Lower leg skin (tissue), 3 donors: ENCODE data around the gene PHF21A.

ENCODE experiments used
- POLR2A ChIP-seq, 2 donors: fragments of 450-650 bp; IDR thresholded peaks; one replicate each; pipeline ENCODE4 v1.6.1; 2016 to 2017; ENCODE audit warnings: antibody characterized with exemption in 2 of 2, mild to moderate bottlenecking in 1 of 2, moderate library complexity in 1 of 2
- TF ChIP-seq, protein P1 (sequence below), 3 donors: fragments of 450-650 bp; IDR thresholded peaks; one replicate each; pipeline ENCODE4 v1.5.1; 2016; ENCODE audit warnings: antibody characterized with exemption in 3 of 3, mild to moderate bottlenecking in 3 of 3, moderate library complexity in 2 of 3

DNA sequence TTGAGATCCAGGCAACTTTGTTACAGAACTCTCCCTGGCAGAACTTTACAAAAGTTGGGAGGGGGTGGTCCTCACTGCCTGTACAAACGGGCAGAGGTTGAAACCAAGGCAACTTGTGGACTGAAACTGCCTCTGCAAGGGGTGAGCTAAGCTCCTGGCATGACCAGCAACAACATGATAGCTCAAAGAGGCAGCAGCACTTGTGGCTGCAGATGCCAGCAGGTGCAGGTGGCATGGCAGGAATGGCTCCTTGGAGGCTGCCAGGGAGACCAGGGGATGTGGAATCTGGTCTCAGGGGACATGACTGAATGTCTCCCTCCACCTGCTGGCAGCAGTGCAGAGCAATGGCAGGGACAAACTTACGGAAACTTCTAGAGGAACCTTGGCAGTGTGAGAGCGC lies 38.8 kb upstream of the PHF21A start:
- TF ChIP-seq, protein P1, sequence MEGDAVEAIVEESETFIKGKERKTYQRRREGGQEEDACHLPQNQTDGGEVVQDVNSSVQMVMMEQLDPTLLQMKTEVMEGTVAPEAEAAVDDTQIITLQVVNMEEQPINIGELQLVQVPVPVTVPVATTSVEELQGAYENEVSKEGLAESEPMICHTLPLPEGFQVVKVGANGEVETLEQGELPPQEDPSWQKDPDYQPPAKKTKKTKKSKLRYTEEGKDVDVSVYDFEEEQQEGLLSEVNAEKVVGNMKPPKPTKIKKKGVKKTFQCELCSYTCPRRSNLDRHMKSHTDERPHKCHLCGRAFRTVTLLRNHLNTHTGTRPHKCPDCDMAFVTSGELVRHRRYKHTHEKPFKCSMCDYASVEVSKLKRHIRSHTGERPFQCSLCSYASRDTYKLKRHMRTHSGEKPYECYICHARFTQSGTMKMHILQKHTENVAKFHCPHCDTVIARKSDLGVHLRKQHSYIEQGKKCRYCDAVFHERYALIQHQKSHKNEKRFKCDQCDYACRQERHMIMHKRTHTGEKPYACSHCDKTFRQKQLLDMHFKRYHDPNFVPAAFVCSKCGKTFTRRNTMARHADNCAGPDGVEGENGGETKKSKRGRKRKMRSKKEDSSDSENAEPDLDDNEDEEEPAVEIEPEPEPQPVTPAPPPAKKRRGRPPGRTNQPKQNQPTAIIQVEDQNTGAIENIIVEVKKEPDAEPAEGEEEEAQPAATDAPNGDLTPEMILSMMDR (IDR thresholded peaks at IDR 0.05) = no peak
- no peak for TF ChIP-seq POLR2A (IDR thresholded peaks at IDR 0.05)
